Panc1 (cell line): ENCODE results near the gene SYT13. TPM values are rescaled to one million over a fixed set of nuclear protein-coding genes. Genes with fewer than 3 reads are reported as not detected.

Experiments used
- ATAC-seq: fragments of 200-7000 bp; cut with Tn5 transposase; 2 replicates; pipeline ENCODE4 v1.9.1; 2020; ENCODE audit warnings: mild to moderate bottlenecking, moderate library complexity
- BruUV-seq: library from RNA; stranded (reverse); fragments of 400-500 nt; replicated peaks from 2 replicates; lab custom pipeline; 2021; lab: Mats Ljungman, UMichigan
- CTCF ChIA-PET: fragments of 300-600 bp; sonication (Branson Sonifier 250); formaldehyde crosslinking; loops from one replicate; lab custom pipeline; 2022; ENCODE audit warnings: antibody characterized with exemption; lab: Charles Lee
- POLR2A ChIA-PET: fragments of 300-600 bp; sonication (Branson Sonifier 250); formaldehyde crosslinking; loops from one replicate; lab custom pipeline; 2022; ENCODE audit warnings: antibody characterized with exemption; lab: Charles Lee
- DNase-seq: peaks from one replicate; pipeline ENCODE4 v3.0.0-alpha.2; 2010; ENCODE audit warnings: low read depth, low spot score
- H3K27ac ChIP-seq: 2 replicates; pipeline ENCODE4 v1.5.1; 2011; ENCODE audit warnings: mild to moderate bottlenecking, low read length, inconsistent platforms
- H3K27me3 ChIP-seq: fragments of 200-500 bp; sonication (Bioruptor generic); 2 replicates; pipeline ENCODE4 v1.6.0; 2014; ENCODE audit warnings: low read length, inconsistent platforms; ENCODE audit not compliant: control insufficient read depth, insufficient read depth
- H3K36me3 ChIP-seq: fragments of 200-500 bp; sonication (Bioruptor generic); 2 replicates; pipeline ENCODE4 v1.5.1; 2014; ENCODE audit warnings: inconsistent platforms, mild to moderate bottlenecking, low read length, moderate library complexity; ENCODE audit not compliant: control insufficient read depth, insufficient read depth
- H3K4me1 ChIP-seq: 2 replicates; pipeline ENCODE4 v1.5.1; 2011; ENCODE audit warnings: inconsistent platforms, mild to moderate bottlenecking, low read length, moderate library complexity; ENCODE audit not compliant: control insufficient read depth, insufficient read depth
- H3K4me3 ChIP-seq, 2 experiments: 2 replicates each; pipeline ENCODE4 v1.5.1; 2011 to 2012; ENCODE audit warnings: low read depth in 2 of 2, low read length in 2 of 2, mild to moderate bottlenecking in 2 of 2, inconsistent platforms in 1 of 2, moderate library complexity in 1 of 2
- H3K9me3 ChIP-seq: fragments of 200-500 bp; sonication (Bioruptor generic); 2 replicates; pipeline ENCODE4 v1.5.1; 2014; ENCODE audit warnings: low read depth, mild to moderate bottlenecking, inconsistent platforms, low read length, moderate library complexity; ENCODE audit not compliant: control insufficient read depth, insufficient read depth
- POLR2AphosphoS5 ChIP-seq: IDR thresholded peaks from 2 replicates; pipeline ENCODE4 v1.6.1; 2012; ENCODE audit warnings: mild to moderate bottlenecking, low read depth, low read length, moderate library complexity
- SIN3A ChIP-seq: IDR thresholded peaks from 2 replicates; pipeline ENCODE4 v1.6.1; 2012; ENCODE audit warnings: low read depth, mild to moderate bottlenecking, low read length, moderate library complexity, borderline replicate concordance; ENCODE audit not compliant: insufficient read depth
- TCF7L2 ChIP-seq: IDR thresholded peaks from 2 replicates; pipeline ENCODE4 v1.6.1; 2011; ENCODE audit warnings: mild to moderate bottlenecking, low read depth, low read length, inconsistent platforms
- in situ Hi-C: cut with HindIII; loops from 2 replicates; pipeline ENCODE4 v1.10.0; 2016; ENCODE audit warnings: low sequenced_read_pairs, low pct_unique_long_range_greater_than_20kb
- intact Hi-C: fragments of 100-400 bp; cut with micrococcal nuclease; formaldehyde crosslinking; loops from one replicate; pipeline ENCODE4 v1.10.0; 2022; ENCODE audit not compliant: unreplicated experiment
- total RNA-seq: library from RNA; stranded (reverse); gene quantifications from one replicate; pipeline ENCODE4 v1.2.1, GENCODE V29; 2021; ENCODE audit not compliant: unreplicated experiment
- TF ChIP-seq, protein P1 (sequence below): fragments of 450-650 bp; IDR thresholded peaks from 2 replicates; pipeline ENCODE4 v1.5.1; 2017; ENCODE audit warnings: mild to moderate bottlenecking
- TF ChIP-seq, protein P2 (sequence below), 2 experiments: IDR thresholded peaks; 2 replicates each; pipeline ENCODE4 v1.6.1; 2011 to 2012; ENCODE audit warnings: low read depth in 2 of 2, control low read depth in 1 of 2, low read length in 1 of 2, mild to moderate bottlenecking in 1 of 2, moderate library complexity in 1 of 2; ENCODE audit not compliant: insufficient read depth in 1 of 2

Gene SYT13
- total RNA-seq, 1 experiment from 2014 or later: 0.13 TPM

DNA sequence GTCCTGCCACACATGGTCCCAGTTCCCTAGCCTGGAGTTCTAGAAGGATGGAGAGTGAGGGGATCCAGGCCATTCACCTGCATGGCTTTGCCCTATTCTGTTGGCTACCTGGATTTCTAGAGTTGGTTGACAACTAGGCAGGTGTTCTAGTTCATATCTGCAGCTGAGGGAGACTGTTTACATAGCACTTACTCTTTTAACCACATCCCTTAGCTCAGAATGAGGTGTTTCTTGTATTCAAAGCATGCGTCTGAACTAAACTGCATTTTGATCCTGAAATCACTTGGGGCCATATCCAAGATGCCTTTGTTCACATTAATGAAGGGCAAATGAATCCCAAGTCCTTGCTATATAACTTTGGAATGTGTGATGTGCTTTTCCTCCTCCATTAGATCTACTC, 60.9 kb downstream of the SYT13 start:
- POLR2A ChIA-PET: interaction anchor here (0.6 kb wide), 1 partner anchor 106 kb away, joined by 3 read pairs; no protein-coding TSS in a partner anchor
- in situ Hi-C loops (no loop called here), intact Hi-C loops (no loop called here)
- H3K36me3 ChIP-seq: no peaks in the 10 kb centered on the region
- CTCF ChIA-PET: no interaction called here
- H3K27me3 ChIP-seq: no peaks in the 10 kb centered on the region
- no peak for DNase-seq
- H3K4me3 ChIP-seq: no peak overlapping the region
- ATAC-seq: no peak
- H3K9me3 ChIP-seq: no peaks in the 10 kb centered on the region
- no peak overlapping the region for H3K27ac ChIP-seq
- TF ChIP-seq TCF7L2: no peak
- TF ChIP-seq, protein P1, sequence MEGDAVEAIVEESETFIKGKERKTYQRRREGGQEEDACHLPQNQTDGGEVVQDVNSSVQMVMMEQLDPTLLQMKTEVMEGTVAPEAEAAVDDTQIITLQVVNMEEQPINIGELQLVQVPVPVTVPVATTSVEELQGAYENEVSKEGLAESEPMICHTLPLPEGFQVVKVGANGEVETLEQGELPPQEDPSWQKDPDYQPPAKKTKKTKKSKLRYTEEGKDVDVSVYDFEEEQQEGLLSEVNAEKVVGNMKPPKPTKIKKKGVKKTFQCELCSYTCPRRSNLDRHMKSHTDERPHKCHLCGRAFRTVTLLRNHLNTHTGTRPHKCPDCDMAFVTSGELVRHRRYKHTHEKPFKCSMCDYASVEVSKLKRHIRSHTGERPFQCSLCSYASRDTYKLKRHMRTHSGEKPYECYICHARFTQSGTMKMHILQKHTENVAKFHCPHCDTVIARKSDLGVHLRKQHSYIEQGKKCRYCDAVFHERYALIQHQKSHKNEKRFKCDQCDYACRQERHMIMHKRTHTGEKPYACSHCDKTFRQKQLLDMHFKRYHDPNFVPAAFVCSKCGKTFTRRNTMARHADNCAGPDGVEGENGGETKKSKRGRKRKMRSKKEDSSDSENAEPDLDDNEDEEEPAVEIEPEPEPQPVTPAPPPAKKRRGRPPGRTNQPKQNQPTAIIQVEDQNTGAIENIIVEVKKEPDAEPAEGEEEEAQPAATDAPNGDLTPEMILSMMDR: no peak
- TF ChIP-seq SIN3A: no peak
- no peak for TF ChIP-seq POLR2AphosphoS5
- TF ChIP-seq, protein P2, sequence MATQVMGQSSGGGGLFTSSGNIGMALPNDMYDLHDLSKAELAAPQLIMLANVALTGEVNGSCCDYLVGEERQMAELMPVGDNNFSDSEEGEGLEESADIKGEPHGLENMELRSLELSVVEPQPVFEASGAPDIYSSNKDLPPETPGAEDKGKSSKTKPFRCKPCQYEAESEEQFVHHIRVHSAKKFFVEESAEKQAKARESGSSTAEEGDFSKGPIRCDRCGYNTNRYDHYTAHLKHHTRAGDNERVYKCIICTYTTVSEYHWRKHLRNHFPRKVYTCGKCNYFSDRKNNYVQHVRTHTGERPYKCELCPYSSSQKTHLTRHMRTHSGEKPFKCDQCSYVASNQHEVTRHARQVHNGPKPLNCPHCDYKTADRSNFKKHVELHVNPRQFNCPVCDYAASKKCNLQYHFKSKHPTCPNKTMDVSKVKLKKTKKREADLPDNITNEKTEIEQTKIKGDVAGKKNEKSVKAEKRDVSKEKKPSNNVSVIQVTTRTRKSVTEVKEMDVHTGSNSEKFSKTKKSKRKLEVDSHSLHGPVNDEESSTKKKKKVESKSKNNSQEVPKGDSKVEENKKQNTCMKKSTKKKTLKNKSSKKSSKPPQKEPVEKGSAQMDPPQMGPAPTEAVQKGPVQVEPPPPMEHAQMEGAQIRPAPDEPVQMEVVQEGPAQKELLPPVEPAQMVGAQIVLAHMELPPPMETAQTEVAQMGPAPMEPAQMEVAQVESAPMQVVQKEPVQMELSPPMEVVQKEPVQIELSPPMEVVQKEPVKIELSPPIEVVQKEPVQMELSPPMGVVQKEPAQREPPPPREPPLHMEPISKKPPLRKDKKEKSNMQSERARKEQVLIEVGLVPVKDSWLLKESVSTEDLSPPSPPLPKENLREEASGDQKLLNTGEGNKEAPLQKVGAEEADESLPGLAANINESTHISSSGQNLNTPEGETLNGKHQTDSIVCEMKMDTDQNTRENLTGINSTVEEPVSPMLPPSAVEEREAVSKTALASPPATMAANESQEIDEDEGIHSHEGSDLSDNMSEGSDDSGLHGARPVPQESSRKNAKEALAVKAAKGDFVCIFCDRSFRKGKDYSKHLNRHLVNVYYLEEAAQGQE (IDR thresholded peaks at IDR 0.05; ENCODE audit: insufficient read depth in 1 of 2, low read depth in 2 of 2, low read length in 1 of 2): no peak
- H3K4me1 ChIP-seq: no peaks in the 10 kb centered on the region
- no TSS peak for BruUV-seq

DNA sequence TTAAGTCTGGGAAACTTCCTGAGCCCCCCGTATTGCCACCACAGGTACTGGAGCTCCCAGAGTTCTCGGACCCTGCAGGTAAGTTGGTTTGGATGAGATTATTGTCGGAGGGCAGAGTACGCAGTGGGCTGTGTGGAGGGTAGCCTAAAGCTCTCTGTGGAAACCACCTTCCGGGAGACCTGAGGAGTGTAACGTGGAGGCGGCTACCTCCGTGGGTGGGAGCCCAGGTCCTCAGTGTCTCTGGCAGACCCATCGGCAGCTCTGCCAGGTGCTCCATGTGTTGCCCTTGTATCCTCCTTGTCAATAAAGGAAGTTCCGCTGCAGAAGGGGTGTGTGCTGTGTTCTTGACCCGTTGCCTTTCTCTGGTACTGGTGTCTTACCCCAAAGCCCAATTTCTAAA, 61.4 kb downstream of the SYT13 start:
- Histone ChIP-seq H3K9me3 (no peaks in the 10 kb centered on the region), H3K27me3 (no peaks in the 10 kb centered on the region), H3K27ac (no peak overlapping the region), H3K4me1 (no peaks in the 10 kb centered on the region), H3K4me3 (no peak overlapping the region), H3K36me3 (no peaks in the 10 kb centered on the region)
- CTCF ChIA-PET: no interaction called here
- in situ Hi-C loops: no loop called here
- intact Hi-C loops: no loop called here
- no peak for ATAC-seq
- DNase-seq: no peak
- TF ChIP-seq, protein P1: no peak
- TF ChIP-seq TCF7L2 (no peak), SIN3A (no peak), POLR2AphosphoS5 (no peak)
- TF ChIP-seq, protein P2 (IDR thresholded peaks at IDR 0.05; ENCODE audit: insufficient read depth in 1 of 2, low read depth in 2 of 2, low read length in 1 of 2): no peak
- no TSS peak for BruUV-seq
- POLR2A ChIA-PET: interaction anchor here (0.6 kb wide), 2 partner anchors 106 to 213 kb away, joined by 3 to 11 read pairs; no protein-coding TSS in a partner anchor
